Activated CD8-positive, alpha-beta memory T cell treated with anti-CD3 and anti-CD28 coated beads, Interleukin-2, amount 50 U/mL, for 1 hour (primary cell): Measurements from ENCODE around the gene C4orf33.

Source experiments
- DNase-seq: peaks from one replicate; pipeline ENCODE4 v3.0.0-alpha.2; 2020; ENCODE audit errors: extremely low read depth

Gene C4orf33

GRCh38 chr4:129129143-129129542, 33.2 kb downstream of the C4orf33 start:
- no peak for DNase-seq

- no peak for DNase-seq
These were observed 35.4 kb downstream of the C4orf33 start for GRCh38 chr4:129131343-129131742.

GRCh38 chr4:129136433-129136832, 40.5 kb downstream of the C4orf33 start:
- DNase-seq: no peak

GRCh38 chr4:129138810-129139496, 43.0 kb downstream of the C4orf33 start:
- no peak for DNase-seq

DNA sequence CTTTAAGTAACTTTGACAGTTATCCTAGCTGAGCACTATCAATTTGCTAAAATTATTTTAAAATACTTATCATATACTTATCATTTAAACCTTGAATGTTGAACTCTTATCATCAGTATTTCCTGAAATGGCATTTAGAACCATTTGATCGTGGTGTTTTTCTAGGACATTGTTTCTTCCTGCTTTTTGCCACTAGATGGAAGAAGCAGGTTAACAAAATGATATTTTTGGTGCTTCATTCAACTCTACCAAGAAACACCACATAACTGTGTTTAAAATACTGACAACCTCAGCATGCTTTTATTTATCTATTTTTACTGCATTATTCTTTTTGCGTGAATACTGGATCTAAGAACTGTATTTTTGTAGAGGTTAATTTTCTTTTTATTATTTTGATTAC, 44.6 kb downstream of the C4orf33 start:
- no peak for DNase-seq

DNA sequence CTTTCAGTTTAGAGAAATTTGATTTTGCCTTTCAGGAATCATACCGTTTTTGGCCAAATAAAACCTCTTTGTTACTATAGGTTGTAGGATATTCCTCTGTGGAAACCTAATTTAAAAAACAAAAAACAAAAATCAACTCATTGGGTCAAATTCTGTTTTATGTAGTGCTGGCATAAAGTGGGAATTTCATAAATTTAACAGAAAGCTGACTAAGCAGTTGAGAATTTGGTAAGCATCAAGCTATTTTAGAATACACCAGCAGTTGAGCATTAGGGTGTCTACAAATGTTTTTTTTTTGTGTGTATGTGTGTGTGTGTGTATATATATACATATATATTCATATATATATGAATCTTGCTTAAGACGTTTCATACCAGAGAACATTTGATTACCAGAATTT, 47.4 kb downstream of the C4orf33 start:
- DNase-seq: no peak

- no peak for DNase-seq
These were observed 48.8 kb downstream of the C4orf33 start for GRCh38 chr4:129144755-129145206.

- no peak for DNase-seq
These were observed 49.3 kb downstream of the C4orf33 start for GRCh38 chr4:129145222-129145730.

DNA sequence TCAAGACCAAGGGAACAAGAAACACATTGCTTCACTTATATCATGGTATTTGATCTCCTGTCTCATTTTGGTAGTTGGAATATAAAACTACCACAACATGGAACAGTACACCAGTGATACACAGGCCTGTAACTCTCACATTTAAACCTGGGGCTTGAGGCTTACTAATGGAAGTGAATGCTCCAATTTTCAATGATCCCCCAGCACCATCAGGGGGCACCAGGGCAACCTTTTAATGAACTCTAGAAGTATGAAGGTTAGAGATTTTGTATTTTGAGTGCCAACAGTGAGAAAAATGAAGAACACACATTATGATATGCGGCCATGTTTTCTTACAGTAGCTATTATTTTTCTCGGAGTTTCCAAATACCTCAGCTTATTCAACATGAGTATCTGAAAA, 50.7 kb downstream of the C4orf33 start:
- no peak for DNase-seq

DNA sequence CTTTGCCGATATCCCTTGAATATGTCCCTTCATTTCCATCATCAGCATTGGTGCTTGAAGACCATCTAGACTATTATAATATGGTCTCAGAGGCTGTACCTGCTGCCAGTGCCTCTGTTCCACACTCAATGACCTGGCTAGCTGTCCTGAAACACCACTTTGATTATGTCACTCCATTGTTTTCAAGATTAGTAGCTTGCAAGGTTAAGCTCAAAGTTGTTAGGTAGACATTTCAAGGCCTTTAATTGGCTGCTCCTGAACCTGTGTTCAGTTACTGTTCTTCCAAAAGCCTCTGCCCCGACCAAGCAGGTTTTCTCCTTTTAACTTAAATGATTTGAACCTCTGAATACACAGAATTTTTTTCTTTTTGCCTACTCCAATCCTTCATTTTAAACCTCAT, 52.9 kb downstream of the C4orf33 start:
- no peak for DNase-seq

- no peak for DNase-seq
These were observed 54.0 kb downstream of the C4orf33 start for GRCh38 chr4:129149906-129150305.

DNA sequence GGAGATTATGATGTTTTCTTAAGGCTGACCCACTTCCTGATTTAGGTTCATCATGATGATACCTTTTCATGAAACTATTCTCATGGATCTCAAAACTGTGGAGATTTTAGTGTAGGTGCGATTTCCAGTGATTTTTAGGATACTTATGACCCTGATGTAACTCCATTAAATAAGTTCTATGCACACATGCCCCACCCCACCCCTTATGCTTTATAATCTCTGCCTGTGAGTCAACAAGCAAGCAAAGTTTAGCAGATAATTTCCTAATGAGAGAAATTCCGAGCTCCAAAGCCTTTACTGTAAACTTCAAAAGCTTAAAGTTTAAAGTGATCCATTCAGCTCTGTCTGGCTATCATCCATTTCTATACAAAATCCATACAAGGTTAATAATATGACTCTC, 56.4 kb downstream of the C4orf33 start:
- no peak for DNase-seq

DNA sequence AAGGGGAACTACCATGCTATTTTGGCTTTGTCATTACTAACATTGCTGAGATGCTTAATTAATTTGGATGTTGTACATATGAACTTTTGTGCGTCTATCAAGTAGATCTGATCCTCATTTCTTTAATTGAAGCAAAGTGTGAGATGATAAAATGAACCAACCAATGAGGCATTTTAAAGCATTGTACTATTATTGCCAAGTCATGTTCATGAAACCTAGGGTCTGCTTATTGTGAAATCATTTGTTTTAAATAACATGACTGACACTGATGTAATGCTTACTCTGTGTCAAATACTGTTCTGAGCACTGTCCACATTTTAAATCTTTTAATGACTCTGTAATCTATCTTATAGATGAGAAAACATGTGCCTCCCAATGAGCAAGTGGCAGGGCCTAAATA, 57.7 kb downstream of the C4orf33 start:
- no peak for DNase-seq

DNA sequence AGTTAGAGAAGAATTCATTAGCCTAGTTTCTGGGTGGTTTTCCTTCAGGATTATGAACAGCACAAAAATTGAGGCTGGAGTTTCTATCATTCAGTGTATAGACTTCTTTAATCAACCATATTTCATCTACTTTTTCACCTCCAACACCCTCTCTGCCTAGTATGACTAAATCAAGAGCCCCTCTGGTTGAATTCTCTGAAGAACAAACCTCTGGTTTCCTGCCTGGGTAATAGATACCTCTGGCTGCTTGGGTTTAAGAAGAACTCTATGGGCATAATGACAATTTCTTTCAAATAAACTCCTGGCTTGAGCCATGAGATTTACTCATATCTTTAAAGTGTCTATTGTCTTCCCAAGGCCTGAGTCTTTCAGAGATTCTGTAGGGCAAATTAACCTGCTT, 66.5 kb downstream of the C4orf33 start:
- DNase-seq: no peak

DNA sequence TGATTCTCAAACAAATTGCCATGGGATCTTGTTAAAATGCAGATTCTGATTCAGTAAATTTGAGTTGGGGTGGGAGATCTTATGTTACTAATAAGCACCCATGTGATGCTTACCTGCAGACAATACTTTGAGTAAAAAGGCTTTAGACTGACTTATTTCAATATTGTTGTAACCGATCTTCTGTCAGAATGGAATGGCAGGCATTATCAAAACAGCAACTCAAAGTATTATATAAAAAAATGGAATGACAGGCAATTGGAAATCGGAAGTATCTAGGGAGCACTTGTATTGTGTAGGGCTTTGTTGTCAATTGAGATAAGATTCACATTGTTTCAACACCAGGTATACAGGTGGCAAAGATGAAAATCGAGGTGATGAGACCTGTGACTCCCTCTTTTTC, 67.5 kb downstream of the C4orf33 start:
- no peak for DNase-seq

- no peak for DNase-seq
These were observed 68.3 kb downstream of the C4orf33 start for GRCh38 chr4:129164243-129164642.
